ENCODE data around the gene PDGFB. TPM values are rescaled to one million over a fixed set of nuclear protein-coding genes. Genes with fewer than 3 reads are reported as not detected.

PDGFB gene
- total RNA-seq, 1 experiment from 2014 or later, result 9.2 TPM

- TF ChIP-seq ERG (CRISPR knock-in tag; IDR thresholded peaks at IDR 0.05) (no peak), HMGXB4 (CRISPR knock-in tag; IDR thresholded peaks at IDR 0.05) (no peak), USF2 (CRISPR knock-in tag; IDR thresholded peaks at IDR 0.05) (no peak), FOXP1 (CRISPR knock-in tag; IDR thresholded peaks at IDR 0.05; ENCODE audit: borderline replicate concordance) (no peak), ZNF263 (CRISPR knock-in tag; IDR thresholded peaks at IDR 0.05; ENCODE audit: low read depth) (no peak), JUN (CRISPR knock-in tag; IDR thresholded peaks at IDR 0.05) (no peak)
Measured at GRCh38 chr22:39216143-39216490, 28.7 kb downstream of the PDGFB start (continued).

GRCh38 chr22:39215426-39216142 is 29.2 kb downstream of the PDGFB start:
- peak overlapping the region; percentile 99 for H3K27ac Mint-ChIP-seq
- H3K27me3 Mint-ChIP-seq (ENCODE audit: low read depth), result no peaks in the 10 kb centered on the region
- ChIA-PET CTCF (interaction anchor here (0.5 to 3.5 kb wide), 43 partner anchors 10 to 1826 kb away, joined by 3 to 43 read pairs (median 6); no protein-coding TSS in a partner anchor), POLR2A (interaction anchor here (0.7 to 4.0 kb wide), 14 partner anchors 10 to 136 kb away, joined by 3 to 45 read pairs (median 6); partner anchors contain the start of genes PDGFB and RPL3)
- peaks cover 7% of the 10 kb centered on the region for H3K36me3 Mint-ChIP-seq
- H3K9me3 Mint-ChIP-seq, result peaks cover 24% of the 10 kb centered on the region
- H3K4me1 Mint-ChIP-seq, result peaks cover 43% of the 10 kb centered on the region
- H3K4me3 Mint-ChIP-seq, result no peak overlapping the region
- DNase-seq (ENCODE audit: low spot score), result peak; percentile 58
- ATAC-seq, result peak; percentile 22
- TF ChIP-seq CDX4 (CRISPR knock-in tag; IDR thresholded peaks at IDR 0.05; ENCODE audit: borderline replicate concordance) (no peak), ZNF423 (CRISPR knock-in tag; IDR thresholded peaks at IDR 0.05) (no peak), ZNF425 (CRISPR knock-in tag; conservative IDR thresholded peaks at IDR 0.05) (no peak), CREB1 (CRISPR knock-in tag; IDR thresholded peaks at IDR 0.05) (no peak), FOXJ3 (CRISPR knock-in tag; IDR thresholded peaks at IDR 0.05; ENCODE audit: borderline replicate concordance) (no peak), ATF3 (CRISPR knock-in tag; conservative IDR thresholded peaks at IDR 0.05) (no peak), HMGXB4 (CRISPR knock-in tag; IDR thresholded peaks at IDR 0.05) (no peak), ZNF263 (CRISPR knock-in tag; IDR thresholded peaks at IDR 0.05; ENCODE audit: low read depth) (no peak), NR2C2 (CRISPR knock-in tag; IDR thresholded peaks at IDR 0.05) (no peak), ZNF532 (CRISPR knock-in tag; IDR thresholded peaks at IDR 0.05; ENCODE audit: borderline replicate concordance) (no peak), NFYB (CRISPR knock-in tag; conservative IDR thresholded peaks at IDR 0.05; ENCODE audit: low read depth) (no peak), ZNF512 (CRISPR knock-in tag; IDR thresholded peaks at IDR 0.05; ENCODE audit: borderline replicate concordance) (no peak), NFE2L1 (CRISPR knock-in tag; IDR thresholded peaks at IDR 0.05) (0 out of 2 replicates have a peak, but pooled peaks have one; percentile 30), JUN (CRISPR knock-in tag; IDR thresholded peaks at IDR 0.05) (no peak), ZNF317 (CRISPR knock-in tag; IDR thresholded peaks at IDR 0.05; ENCODE audit: borderline replicate concordance, low read depth) (no peak)

All from WTC11 (cell line).